Activated naive CD4-positive, alpha-beta T cell treated with anti-CD3 and anti-CD28 coated beads, Interleukin-2, amount 10 ng/mL, durations not matched to agents 7 days and 5 days (primary cell): ENCODE results near the gene LMAN2.
"Not testable (repeated sequence)": the region's sequence is repeated elsewhere in the genome, so short reads cannot be mapped to it uniquely, and the experiment has no call there.

Source experiments
- CTCF ChIA-PET: fragments of 350-600 bp; sonication (Branson Sonifier 250); formaldehyde crosslinking; loops from one replicate; lab custom pipeline; 2021; ENCODE audit warnings: antibody characterized with exemption; lab: Charles Lee
- DNase-seq: peaks from one replicate; pipeline ENCODE4 v3.0.0-alpha.2; 2020
- H3K27ac Mint-ChIP-seq: one replicate; pipeline ENCODE4 v1.8.0; 2021; ENCODE audit warnings: mild to moderate bottlenecking, moderate library complexity, mixed read lengths
- H3K27me3 Mint-ChIP-seq: one replicate; pipeline ENCODE4 v1.8.0; 2021; ENCODE audit warnings: mild to moderate bottlenecking, mixed read lengths
- H3K36me3 Mint-ChIP-seq: one replicate; pipeline ENCODE4 v1.8.0; 2021; ENCODE audit warnings: mixed read lengths
- H3K4me1 Mint-ChIP-seq: one replicate; pipeline ENCODE4 v1.8.0; 2021; ENCODE audit warnings: mixed read lengths
- H3K4me3 Mint-ChIP-seq: one replicate; pipeline ENCODE4 v1.8.0; 2021; ENCODE audit warnings: mild to moderate bottlenecking, moderate library complexity, mixed read lengths
- H3K9me3 Mint-ChIP-seq: one replicate; pipeline ENCODE4 v1.8.0; 2021; ENCODE audit warnings: mixed read lengths

LMAN2 gene

DNA sequence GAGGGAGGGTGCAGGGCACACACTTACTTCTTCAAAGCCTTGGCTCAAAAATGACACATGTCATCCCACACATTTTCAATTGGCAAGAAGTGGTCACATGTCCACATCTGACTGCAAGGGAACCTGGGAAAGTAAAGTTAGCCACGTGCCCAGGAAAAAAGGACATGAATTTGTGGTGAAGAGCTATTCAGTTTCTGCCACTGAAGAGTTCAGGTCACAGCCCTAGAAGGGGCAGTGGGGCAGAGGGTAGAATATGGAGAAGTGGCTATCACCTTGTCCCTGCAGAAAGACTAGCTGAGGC, 4.3 kb upstream of the LMAN2 start:
- H3K4me3 Mint-ChIP-seq, result no peak overlapping the region
- peaks cover 34% of the 10 kb centered on the region for H3K36me3 Mint-ChIP-seq
- no peak overlapping the region for H3K27ac Mint-ChIP-seq
- peaks cover 11% of the 10 kb centered on the region for H3K9me3 Mint-ChIP-seq
- H3K27me3 Mint-ChIP-seq, result no peaks in the 10 kb centered on the region
- CTCF ChIA-PET, result interaction anchor here (1.3 to 8.1 kb wide), 4 partner anchors 14 to 100 kb away, joined by 3 to 75 read pairs (median 6); no protein-coding TSS in a partner anchor
- DNase-seq, result no peak
- peaks cover 76% of the 10 kb centered on the region for H3K4me1 Mint-ChIP-seq

DNA sequence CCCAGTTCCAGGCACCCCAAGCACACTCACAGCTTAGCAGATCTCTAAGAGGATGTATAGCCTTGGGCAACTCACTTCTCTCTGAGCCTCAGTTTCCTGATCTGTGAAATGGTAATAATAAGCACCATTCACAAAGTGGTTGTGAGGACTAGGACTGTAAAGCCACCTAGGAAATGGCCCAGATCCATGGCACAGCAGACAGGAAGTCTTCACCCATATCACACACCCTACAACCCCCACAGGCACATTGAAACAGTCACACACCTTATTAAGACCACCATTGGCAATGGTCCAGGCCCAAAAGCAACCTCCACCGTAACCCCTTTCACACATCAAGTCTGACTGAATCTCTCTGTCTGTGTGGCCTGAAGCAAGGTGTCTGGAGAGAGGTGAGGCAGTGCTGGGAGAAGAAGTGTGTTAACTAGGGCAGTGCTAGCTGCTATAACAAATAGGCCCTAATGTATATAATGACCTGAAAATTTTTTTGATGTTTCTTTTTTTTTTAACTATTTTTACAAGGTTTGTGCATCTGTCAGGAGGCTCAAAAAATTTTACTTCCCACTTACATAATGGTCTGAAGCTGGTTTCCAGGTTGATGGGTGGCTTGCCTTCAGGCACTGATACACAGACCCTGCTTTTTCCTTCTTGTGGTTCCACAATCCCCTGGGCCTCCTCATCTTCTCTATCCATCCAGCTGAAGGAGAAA, 3.8 kb upstream of the LMAN2 start:
- peak overlapping the region; percentile 35 for H3K27ac Mint-ChIP-seq
- H3K4me1 Mint-ChIP-seq, result peaks cover 78% of the 10 kb centered on the region
- H3K36me3 Mint-ChIP-seq, result peaks cover 33% of the 10 kb centered on the region
- DNase-seq, result no peak
- CTCF ChIA-PET, result interaction anchor here (1.3 to 8.1 kb wide), 4 partner anchors 15 to 100 kb away, joined by 3 to 75 read pairs (median 6); no protein-coding TSS in a partner anchor
- no peaks in the 10 kb centered on the region for H3K27me3 Mint-ChIP-seq
- H3K4me3 Mint-ChIP-seq, result no peak overlapping the region
- H3K9me3 Mint-ChIP-seq, result peaks cover 11% of the 10 kb centered on the region

DNA sequence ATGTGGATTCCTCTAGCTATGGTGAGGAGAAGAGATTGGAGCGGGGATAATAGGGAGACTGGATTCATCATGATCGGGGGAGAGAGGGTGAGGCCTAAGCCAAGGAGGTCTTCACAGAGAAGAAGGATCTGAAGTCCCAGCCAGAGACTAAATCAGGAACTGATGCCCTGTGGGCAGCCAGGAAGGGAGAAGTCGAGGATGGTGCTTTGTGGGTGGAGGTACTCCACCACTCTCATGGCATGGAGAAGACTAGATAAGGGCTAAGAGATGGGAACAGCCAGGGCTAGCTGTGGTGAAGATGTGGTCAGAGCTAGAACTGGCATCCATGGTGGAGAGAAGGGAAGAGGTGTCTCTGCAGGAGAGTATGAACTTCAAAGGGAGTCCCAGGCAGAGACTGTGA, 3.2 kb upstream of the LMAN2 start:
- CTCF ChIA-PET, result interaction anchor here (1.0 to 8.1 kb wide), 4 partner anchors 15 to 101 kb away, joined by 3 to 75 read pairs (median 7); no protein-coding TSS in a partner anchor
- peaks cover 11% of the 10 kb centered on the region for H3K9me3 Mint-ChIP-seq
- H3K27ac Mint-ChIP-seq, result no peak overlapping the region
- H3K4me3 Mint-ChIP-seq, result no peak overlapping the region
- peaks cover 78% of the 10 kb centered on the region for H3K4me1 Mint-ChIP-seq
- H3K36me3 Mint-ChIP-seq, result peaks cover 31% of the 10 kb centered on the region
- no peak for DNase-seq
- no peaks in the 10 kb centered on the region for H3K27me3 Mint-ChIP-seq

DNA sequence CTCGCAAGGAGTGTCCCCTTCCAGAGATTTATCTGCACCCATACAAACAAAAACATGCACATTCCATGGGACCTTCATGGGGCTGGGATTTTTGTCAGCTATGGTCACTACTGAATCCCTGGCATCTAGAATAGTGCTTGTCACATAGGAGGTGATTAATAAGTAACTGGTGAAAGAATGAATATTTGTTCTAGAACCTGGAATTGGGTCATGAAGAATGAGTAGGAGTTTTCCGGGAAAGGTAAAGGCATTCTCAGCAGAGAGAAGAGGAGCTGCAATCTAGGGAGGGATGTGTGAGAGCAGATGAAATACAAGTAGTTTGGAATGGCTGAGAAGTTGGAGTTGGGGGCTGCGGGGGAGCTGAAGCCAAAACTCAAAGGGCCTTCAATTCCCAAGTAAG, 2.8 kb upstream of the LMAN2 start:
- CTCF ChIA-PET, result interaction anchor here (1.0 to 8.1 kb wide), 2 partner anchors 16 to 36 kb away, joined by 4 to 75 read pairs; no protein-coding TSS in a partner anchor
- H3K36me3 Mint-ChIP-seq, result peaks cover 28% of the 10 kb centered on the region
- H3K27ac Mint-ChIP-seq, result no peak overlapping the region
- no peak for DNase-seq
- H3K27me3 Mint-ChIP-seq, result no peaks in the 10 kb centered on the region
- H3K9me3 Mint-ChIP-seq, result peaks cover 11% of the 10 kb centered on the region
- peaks cover 78% of the 10 kb centered on the region for H3K4me1 Mint-ChIP-seq
- no peak overlapping the region for H3K4me3 Mint-ChIP-seq

DNA sequence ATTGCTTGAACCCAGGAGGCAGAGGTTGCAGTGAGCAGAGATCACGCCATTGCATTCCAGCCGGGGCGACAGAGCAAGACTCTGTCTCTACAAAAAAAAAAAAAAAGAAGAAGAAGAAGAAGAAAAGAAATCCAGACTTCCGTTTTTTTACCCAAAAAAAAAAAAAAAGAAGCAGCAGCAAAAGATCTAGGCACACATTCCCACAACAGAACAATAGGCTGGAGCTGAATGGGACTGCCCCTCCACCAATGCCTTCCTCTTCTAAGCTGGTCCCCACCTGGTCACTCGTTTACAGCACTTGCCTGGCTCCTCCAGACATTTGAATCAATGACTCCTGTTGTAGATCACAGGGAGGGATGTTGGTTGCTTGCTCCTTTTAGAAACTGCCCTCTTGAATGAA, 1.6 kb upstream of the LMAN2 start:
- Mint-ChIP-seq H3K4me3 (peak overlapping the region; percentile 15), H3K27me3 (no peaks in the 10 kb centered on the region), H3K27ac (peak overlapping the region; percentile 7)

DNA sequence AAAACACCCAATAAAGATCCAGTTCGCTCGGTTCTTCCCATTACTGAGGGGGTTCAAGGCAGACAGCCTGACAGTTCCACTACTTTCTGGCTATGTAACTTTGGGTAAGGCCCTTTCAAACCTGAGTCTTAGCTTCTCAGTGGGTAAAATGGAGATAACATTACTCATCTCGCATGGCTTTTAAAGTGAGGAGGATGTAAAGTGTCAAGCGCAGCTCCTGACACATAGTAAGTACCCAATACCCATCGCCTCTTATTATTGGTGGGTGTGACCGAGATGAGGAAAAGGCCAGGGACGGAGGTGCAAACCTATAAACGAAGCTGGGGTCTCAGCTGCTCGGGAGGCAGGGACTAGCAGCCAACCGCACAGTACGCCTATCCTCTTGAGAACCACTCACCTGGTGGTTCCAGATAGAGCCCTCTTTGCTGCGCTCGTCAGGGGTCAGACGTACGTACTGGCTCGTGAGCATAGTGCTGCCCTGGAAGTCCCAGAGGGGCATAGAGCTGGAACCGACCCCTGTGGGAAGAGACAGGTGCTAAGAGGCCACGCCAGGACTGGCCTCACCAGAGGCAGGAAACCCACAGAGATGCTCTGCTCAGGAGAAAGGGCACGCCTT, 584 bp downstream of the LMAN2 start:
- H3K36me3 Mint-ChIP-seq, result peaks cover 39% of the 10 kb centered on the region
- CTCF ChIA-PET, result interaction anchor here (0.6 to 2.4 kb wide), 14 partner anchors 11 to 123 kb away, joined by 3 to 9 read pairs (median 4); no protein-coding TSS in a partner anchor
- peak overlapping the region; percentile 99 for H3K27ac Mint-ChIP-seq
- no peak for DNase-seq
- H3K4me1 Mint-ChIP-seq, result peaks cover 76% of the 10 kb centered on the region
- H3K4me3 Mint-ChIP-seq, result peak overlapping the region; percentile 97
- peaks cover 10% of the 10 kb centered on the region for H3K9me3 Mint-ChIP-seq
- H3K27me3 Mint-ChIP-seq, result no peaks in the 10 kb centered on the region

More for the DNA sequence above, 1.6 kb upstream of the LMAN2 start:
- peaks cover 25% of the 10 kb centered on the region for H3K36me3 Mint-ChIP-seq
- no peak for DNase-seq
- peaks cover 77% of the 10 kb centered on the region for H3K4me1 Mint-ChIP-seq
- H3K9me3 Mint-ChIP-seq, result peaks cover 11% of the 10 kb centered on the region
- CTCF ChIA-PET, result interaction anchor here (1.8 kb wide), 1 partner anchor 8 kb away, joined by 7 read pairs; no protein-coding TSS in a partner anchor

DNA sequence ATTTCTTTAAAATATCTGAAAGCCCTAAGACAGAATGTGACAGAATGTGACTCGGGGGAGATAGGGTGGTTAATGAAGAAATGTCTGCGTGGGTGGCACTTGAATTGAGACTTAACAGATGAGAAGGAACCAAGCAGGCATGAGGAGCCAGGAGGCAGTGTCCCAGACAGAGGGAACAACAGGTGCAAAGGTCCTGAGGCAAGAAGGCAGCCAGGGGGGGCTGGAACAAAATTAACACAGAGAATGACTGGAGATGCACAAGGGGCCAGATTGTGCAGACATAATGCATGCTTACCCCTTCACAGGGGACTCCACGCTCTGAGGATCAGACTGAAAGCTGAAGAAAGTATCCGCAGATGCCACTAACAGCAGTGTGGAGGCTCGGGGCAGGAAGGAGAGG, 1.7 kb downstream of the LMAN2 start:
- DNase-seq, result no peak
- Mint-ChIP-seq H3K27me3 (no peaks in the 10 kb centered on the region), H3K27ac (peak overlapping the region; percentile 29), H3K4me1 (peaks cover 65% of the 10 kb centered on the region), H3K9me3 (peaks cover 3% of the 10 kb centered on the region), H3K36me3 (peaks cover 36% of the 10 kb centered on the region), H3K4me3 (peak overlapping the region; percentile 97)
- CTCF ChIA-PET, result interaction anchor here (0.6 to 2.4 kb wide), 4 partner anchors 30 to 381 kb away, joined by 3 to 9 read pairs (median 4); no protein-coding TSS in a partner anchor

DNA sequence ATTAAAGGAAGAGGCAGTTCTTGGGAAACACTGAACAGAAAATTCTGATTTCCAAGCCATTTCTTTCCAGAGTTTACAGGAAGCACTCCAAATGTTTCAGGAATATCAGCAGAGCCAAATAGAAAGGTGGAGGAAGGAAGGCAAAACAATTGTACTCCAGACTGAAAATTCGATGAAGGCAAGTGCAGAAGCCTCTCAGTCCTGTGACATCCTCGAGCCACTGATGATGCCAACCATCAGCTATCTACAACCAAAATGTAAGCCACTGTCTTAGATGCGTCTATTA, 2.2 kb downstream of the LMAN2 start:
- no peaks in the 10 kb centered on the region for H3K27me3 Mint-ChIP-seq
- H3K9me3 Mint-ChIP-seq, result no peaks in the 10 kb centered on the region
- peak overlapping the region; percentile 97 for H3K4me3 Mint-ChIP-seq
- DNase-seq, result no peak
- H3K4me1 Mint-ChIP-seq, result peaks cover 60% of the 10 kb centered on the region
- CTCF ChIA-PET, result interaction anchor here (0.6 to 1.2 kb wide), 3 partner anchors 31 to 381 kb away, joined by 3 to 5 read pairs (median 4); no protein-coding TSS in a partner anchor
- no peak overlapping the region for H3K27ac Mint-ChIP-seq
- peaks cover 33% of the 10 kb centered on the region for H3K36me3 Mint-ChIP-seq

DNA sequence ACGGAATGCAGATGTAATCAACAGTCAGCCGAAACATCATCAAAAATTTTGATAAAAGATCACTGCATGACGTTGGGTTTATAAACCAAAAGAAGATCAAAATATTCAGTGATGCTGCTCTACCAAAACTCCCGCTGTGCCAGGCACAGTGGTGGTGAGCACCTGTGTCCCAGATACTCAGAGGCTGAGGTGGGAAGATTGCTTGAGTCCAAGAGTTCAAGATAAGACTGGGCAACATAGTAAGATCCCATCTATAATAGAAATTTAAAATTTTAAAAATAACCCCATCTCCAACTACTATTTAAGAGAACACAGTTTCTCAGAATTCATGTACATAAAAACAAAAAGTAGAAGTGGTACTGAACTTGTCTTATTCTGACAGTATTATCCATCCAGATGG, 3.8 kb downstream of the LMAN2 start:
- H3K4me3 Mint-ChIP-seq, result no peak overlapping the region
- no peaks in the 10 kb centered on the region for H3K9me3 Mint-ChIP-seq
- H3K27me3 Mint-ChIP-seq, result no peaks in the 10 kb centered on the region
- DNase-seq, result no peak
- H3K36me3 Mint-ChIP-seq, result peaks cover 38% of the 10 kb centered on the region
- CTCF ChIA-PET, result interaction anchor here (0.5 to 1.5 kb wide), 3 partner anchors 22 to 36 kb away, joined by 3 to 4 read pairs (median 4); no protein-coding TSS in a partner anchor
- no peak overlapping the region for H3K27ac Mint-ChIP-seq
- H3K4me1 Mint-ChIP-seq, result peaks cover 59% of the 10 kb centered on the region

DNA sequence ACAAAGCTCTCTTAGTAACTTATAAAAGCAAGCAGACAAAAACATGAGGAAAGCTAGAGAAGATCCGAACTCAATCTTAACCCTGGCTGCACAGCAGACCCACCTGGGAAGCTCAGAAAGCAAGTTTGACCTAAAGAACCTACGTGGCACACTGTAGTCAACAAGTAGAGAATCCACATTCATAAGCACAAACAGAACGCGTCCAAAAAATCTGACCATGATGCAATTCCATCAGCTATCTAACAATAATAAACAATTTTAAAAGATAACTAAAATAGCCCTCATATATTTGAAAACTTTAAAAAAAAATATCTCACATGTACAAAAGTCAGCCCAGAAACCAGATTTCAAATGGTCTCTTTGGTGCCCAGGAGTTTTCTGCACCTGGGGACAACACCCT, 4.6 kb downstream of the LMAN2 start:
- no peak overlapping the region for H3K27ac Mint-ChIP-seq
- no peak overlapping the region for H3K4me3 Mint-ChIP-seq

DNA sequence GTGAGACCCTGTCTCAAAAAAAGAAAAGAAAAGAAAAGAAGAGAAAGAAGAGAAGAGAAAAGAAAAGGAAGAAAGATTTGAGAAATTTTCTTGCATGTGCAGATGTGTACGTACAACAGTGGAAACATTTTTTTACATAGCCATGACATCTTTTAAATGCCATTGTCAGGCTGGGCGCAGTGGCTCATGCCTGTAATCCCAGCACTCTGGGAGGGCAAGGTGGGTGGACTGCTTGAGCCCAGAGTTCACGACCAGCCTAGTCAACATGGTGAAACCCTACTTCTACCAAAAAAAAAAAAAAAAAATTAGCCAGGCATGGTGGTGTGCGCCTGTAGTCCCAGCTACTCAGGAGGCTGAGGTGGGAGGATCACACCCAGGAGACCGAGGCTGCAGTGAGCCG, 6.6 kb downstream of the LMAN2 start:
- Mint-ChIP-seq H3K4me1 (peaks cover 46% of the 10 kb centered on the region), H3K36me3 (peaks cover 49% of the 10 kb centered on the region), H3K27ac (no peak overlapping the region), H3K4me3 (no peak overlapping the region), H3K27me3 (no peaks in the 10 kb centered on the region), H3K9me3 (peaks cover 1% of the 10 kb centered on the region)
- no peak for DNase-seq
- CTCF ChIA-PET, result no interaction called here

More for the DNA sequence above, 4.6 kb downstream of the LMAN2 start:
- DNase-seq, result no peak
- Mint-ChIP-seq H3K27me3 (no peaks in the 10 kb centered on the region), H3K4me1 (peaks cover 53% of the 10 kb centered on the region), H3K9me3 (no peaks in the 10 kb centered on the region), H3K36me3 (peaks cover 41% of the 10 kb centered on the region)
- CTCF ChIA-PET, result interaction anchor here (0.9 to 1.5 kb wide), 4 partner anchors 11 to 37 kb away, joined by 3 to 4 read pairs (median 3); no protein-coding TSS in a partner anchor

DNA sequence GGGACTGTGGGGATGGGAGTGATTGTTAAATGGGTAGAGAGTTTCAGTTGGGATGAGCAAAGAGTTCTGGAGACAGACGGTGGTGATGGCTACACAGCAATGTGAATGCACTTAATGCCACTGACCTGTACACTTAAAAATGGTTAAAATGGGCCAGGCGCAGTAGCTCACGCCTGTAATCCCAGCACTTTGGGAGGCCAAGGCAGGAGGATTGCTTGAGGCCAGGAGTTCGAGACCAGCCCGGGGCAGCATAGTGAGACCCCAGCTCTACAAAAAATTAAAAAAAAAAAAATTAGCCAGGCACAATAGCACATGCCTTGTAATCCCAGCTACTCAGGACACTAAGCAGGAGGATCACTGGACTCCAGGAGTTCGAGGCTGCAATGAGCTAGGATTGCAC, 7.7 kb downstream of the LMAN2 start:
- Mint-ChIP-seq H3K36me3 (peaks cover 49% of the 10 kb centered on the region), H3K27ac (no peak overlapping the region), H3K27me3 (no peaks in the 10 kb centered on the region), H3K4me3 (no peak overlapping the region), H3K4me1 (peaks cover 45% of the 10 kb centered on the region), H3K9me3 (peaks cover 5% of the 10 kb centered on the region)
- CTCF ChIA-PET, result interaction anchor here (1.0 kb wide), 1 partner anchor 25 kb away, joined by 4 read pairs; no protein-coding TSS in a partner anchor
- DNase-seq, result no peak

DNA sequence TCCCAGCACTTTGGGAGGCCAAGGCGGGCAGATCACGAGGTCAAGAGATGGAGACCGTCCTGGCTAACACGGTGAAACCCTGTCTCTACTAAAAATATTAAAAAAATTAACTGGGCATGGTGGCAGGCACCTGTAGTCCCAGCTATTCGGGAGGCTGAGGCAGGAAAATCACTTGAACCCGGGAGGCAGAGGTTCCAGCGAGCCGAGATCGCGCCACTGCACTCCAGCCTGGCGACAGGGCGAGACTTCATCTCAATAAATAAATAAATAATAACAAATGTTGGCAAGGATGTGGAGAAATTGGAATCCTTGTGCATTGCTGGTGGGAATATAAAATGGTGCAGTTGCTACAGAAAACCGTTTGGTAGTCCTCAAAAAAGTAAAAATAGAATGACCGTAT, 8.5 kb downstream of the LMAN2 start:
- H3K27me3 Mint-ChIP-seq, CTCF ChIA-PET, H3K4me3 Mint-ChIP-seq, H3K9me3 Mint-ChIP-seq, H3K27ac Mint-ChIP-seq, DNase-seq: not testable (repeated sequence)
- peaks cover 50% of the 10 kb centered on the region for H3K36me3 Mint-ChIP-seq
- peaks cover 42% of the 10 kb centered on the region for H3K4me1 Mint-ChIP-seq

DNA sequence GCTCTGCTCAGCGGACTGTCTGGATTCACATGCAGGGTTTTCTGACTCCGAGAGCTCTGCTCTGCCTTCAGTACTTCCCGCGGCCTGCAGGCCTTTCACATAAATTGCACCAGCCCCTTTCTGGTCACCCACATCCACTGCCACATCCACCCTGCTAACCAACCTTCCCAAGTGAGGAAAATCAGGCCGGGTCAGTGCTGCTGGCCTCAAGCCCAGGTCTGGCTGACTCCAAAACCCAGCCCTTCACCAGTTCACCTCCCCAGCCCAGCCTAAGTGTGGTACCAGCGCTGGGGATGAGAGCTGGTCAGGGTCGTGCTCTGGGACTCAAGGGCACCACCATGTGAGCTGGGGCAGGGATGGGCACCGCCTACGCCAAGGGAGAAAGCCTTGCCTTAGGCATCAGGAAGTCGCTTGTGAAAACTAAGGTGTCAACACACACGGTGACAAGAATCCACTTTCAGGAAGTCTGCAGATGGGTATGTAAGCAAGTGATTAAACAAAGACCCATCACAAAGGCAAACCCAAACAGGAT, 12.3 kb downstream of the LMAN2 start:
- Mint-ChIP-seq H3K4me3 (no peak overlapping the region), H3K27ac (no peak overlapping the region), H3K27me3 (no peaks in the 10 kb centered on the region), H3K9me3 (peaks cover 5% of the 10 kb centered on the region), H3K36me3 (peaks cover 52% of the 10 kb centered on the region), H3K4me1 (peaks cover 29% of the 10 kb centered on the region)
- no peak for DNase-seq
- CTCF ChIA-PET, result interaction anchor here (1.1 kb wide), 1 partner anchor 51 kb away, joined by 4 read pairs; no protein-coding TSS in a partner anchor
